Measurements from ENCODE around the gene ALX4.

ALX4 gene

DNA sequence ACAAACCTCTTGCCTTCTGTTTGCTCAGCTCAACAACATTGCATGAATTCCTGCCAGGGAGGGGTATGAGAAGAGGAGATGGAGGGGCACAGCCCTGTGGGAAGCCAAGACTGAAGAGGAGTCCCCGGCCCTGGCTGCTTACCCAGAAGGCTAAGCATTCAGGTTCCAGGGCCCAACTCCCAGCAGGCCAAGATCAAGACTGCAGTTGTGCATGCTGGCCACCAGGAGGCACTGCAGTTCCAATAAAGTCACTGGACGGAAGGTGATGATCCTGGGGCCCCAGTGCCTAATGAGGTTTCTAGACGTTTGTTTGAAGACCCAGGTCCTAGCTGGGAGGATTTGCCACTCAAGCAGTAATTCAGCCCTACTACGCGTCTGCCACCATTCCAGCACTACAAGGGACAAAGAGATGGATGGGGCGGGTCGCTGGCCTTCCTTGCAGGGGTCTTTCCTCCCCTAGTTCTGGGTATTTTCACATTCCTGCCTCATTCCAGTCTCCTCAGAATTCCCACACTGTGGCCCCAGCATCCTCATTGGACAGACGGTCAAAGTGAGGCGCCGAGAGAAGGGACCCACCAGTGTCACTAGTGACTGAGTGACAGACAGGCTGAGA, 23.6 kb downstream of the ALX4 start:
- peak; percentile 61 for DNase-seq
- no peaks in the 10 kb centered on the region for H3K79me2 ChIP-seq (ENCODE audit: insufficient read depth, low read length)
- H3K27me3 ChIP-seq (ENCODE audit: insufficient read depth, low read length, poor library complexity): peaks cover 3% of the 10 kb centered on the region
- no peak overlapping the region for H3K27ac ChIP-seq (ENCODE audit: low read length)
- TF ChIP-seq EZH2 (IDR thresholded peaks at IDR 0.05; ENCODE audit: borderline replicate concordance, low read depth, low read length, severe bottlenecking): no peak
- TF ChIP-seq, protein P1, sequence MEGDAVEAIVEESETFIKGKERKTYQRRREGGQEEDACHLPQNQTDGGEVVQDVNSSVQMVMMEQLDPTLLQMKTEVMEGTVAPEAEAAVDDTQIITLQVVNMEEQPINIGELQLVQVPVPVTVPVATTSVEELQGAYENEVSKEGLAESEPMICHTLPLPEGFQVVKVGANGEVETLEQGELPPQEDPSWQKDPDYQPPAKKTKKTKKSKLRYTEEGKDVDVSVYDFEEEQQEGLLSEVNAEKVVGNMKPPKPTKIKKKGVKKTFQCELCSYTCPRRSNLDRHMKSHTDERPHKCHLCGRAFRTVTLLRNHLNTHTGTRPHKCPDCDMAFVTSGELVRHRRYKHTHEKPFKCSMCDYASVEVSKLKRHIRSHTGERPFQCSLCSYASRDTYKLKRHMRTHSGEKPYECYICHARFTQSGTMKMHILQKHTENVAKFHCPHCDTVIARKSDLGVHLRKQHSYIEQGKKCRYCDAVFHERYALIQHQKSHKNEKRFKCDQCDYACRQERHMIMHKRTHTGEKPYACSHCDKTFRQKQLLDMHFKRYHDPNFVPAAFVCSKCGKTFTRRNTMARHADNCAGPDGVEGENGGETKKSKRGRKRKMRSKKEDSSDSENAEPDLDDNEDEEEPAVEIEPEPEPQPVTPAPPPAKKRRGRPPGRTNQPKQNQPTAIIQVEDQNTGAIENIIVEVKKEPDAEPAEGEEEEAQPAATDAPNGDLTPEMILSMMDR (IDR thresholded peaks at IDR 0.05; ENCODE audit: borderline replicate concordance, extremely low read depth, low read length, poor library complexity, severe bottlenecking): peak; percentile 98
- no peaks in the 10 kb centered on the region for H3K36me3 ChIP-seq (ENCODE audit: insufficient read depth, low read length)
- H3K4me3 ChIP-seq (ENCODE audit: low read depth in 1 of 2, low read length in 2 of 2): no peak overlapping the region
- peaks cover 4% of the 10 kb centered on the region; the same call in 1 of the 2 replicates for H4K20me1 ChIP-seq (ENCODE audit: insufficient read depth, low read length)
- H3K4me1 ChIP-seq (ENCODE audit: insufficient read depth, low read length): no peaks in the 10 kb centered on the region
- no peak overlapping the region for H3K9ac ChIP-seq (ENCODE audit: low read depth, low read length)
- no peaks in the 10 kb centered on the region for H3K9me3 ChIP-seq (ENCODE audit: insufficient read depth, low read length, severe bottlenecking)
- ATAC-seq (ENCODE audit: insufficient read depth, low read depth): peak; percentile 91
- no peak overlapping the region for H2AFZ ChIP-seq (ENCODE audit: low read depth, low read length)
- H3K4me2 ChIP-seq (ENCODE audit: insufficient read depth, low read length): no peak overlapping the region

DNA sequence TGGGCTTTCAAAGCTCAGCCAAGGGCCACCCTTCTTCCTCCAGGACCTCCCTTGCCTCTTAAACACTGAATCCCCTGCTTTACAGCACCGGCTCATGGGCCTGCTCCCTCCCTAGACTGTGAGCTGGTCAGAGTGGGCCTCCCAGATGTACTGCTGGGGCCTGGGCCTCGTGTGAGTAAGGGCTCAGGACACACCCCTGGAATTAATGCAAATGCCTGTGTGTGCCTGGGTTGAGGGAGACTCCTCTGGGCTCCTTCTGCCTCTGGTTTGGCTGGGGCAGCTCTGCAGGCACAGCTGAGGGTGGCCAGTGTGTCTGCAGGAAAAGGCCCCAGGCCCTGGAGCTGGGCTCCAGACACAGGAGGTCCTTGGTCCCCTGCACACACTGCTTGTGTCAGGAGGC, 24.2 kb downstream of the ALX4 start:
- no peak for DNase-seq
- Histone ChIP-seq H3K9me3 (ENCODE audit: insufficient read depth, low read length, severe bottlenecking) (no peaks in the 10 kb centered on the region), H3K27me3 (ENCODE audit: insufficient read depth, low read length, poor library complexity) (peaks cover 3% of the 10 kb centered on the region), H3K9ac (ENCODE audit: low read depth, low read length) (no peak overlapping the region), H3K4me1 (ENCODE audit: insufficient read depth, low read length) (no peaks in the 10 kb centered on the region), H3K4me2 (ENCODE audit: insufficient read depth, low read length) (no peak overlapping the region), H3K4me3 (ENCODE audit: low read depth in 1 of 2, low read length in 2 of 2) (no peak overlapping the region), H3K27ac (ENCODE audit: low read length) (no peak overlapping the region), H2AFZ (ENCODE audit: low read depth, low read length) (no peak overlapping the region), H3K79me2 (ENCODE audit: insufficient read depth, low read length) (no peaks in the 10 kb centered on the region), H3K36me3 (ENCODE audit: insufficient read depth, low read length) (no peaks in the 10 kb centered on the region), H4K20me1 (ENCODE audit: insufficient read depth, low read length) (peaks cover 4% of the 10 kb centered on the region; the same call in 1 of the 2 replicates)
- ATAC-seq (ENCODE audit: insufficient read depth, low read depth): no peak
- TF ChIP-seq, protein P1 (IDR thresholded peaks at IDR 0.05; ENCODE audit: borderline replicate concordance, extremely low read depth, low read length, poor library complexity, severe bottlenecking): no peak
- no peak for TF ChIP-seq EZH2 (IDR thresholded peaks at IDR 0.05; ENCODE audit: borderline replicate concordance, low read depth, low read length, severe bottlenecking)

DNA sequence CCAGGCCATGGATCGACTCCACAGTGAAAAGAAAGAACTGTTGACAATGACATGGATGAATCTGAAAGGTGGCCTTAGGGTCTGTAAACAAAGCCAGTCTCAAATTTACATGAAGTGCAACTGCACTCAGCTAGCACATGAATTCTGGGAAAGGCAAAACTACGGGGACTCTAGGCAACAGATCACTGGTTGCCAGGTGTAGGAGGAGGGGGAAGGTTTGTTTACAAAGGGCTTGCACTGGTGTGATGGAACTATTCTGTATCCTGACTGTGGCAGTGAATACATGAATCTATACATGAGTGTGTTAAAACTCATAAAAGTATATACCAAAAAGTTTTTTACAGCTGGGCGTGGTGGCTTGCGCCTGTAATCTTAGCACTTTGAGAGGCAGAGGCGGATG, 27.3 kb downstream of the ALX4 start:
- Histone ChIP-seq H2AFZ (ENCODE audit: low read depth, low read length) (no peak overlapping the region), H3K27ac (ENCODE audit: low read length) (no peak overlapping the region), H3K4me2 (ENCODE audit: insufficient read depth, low read length) (no peak overlapping the region), H3K79me2 (ENCODE audit: insufficient read depth, low read length) (no peaks in the 10 kb centered on the region), H3K9ac (ENCODE audit: low read depth, low read length) (no peak overlapping the region), H3K36me3 (ENCODE audit: insufficient read depth, low read length) (no peaks in the 10 kb centered on the region), H3K4me1 (ENCODE audit: insufficient read depth, low read length) (no peaks in the 10 kb centered on the region), H4K20me1 (ENCODE audit: insufficient read depth, low read length) (no peaks in the 10 kb centered on the region; the same call in 1 of the 2 replicates), H3K9me3 (ENCODE audit: insufficient read depth, low read length, severe bottlenecking) (no peaks in the 10 kb centered on the region), H3K4me3 (ENCODE audit: low read depth in 1 of 2, low read length in 2 of 2) (no peak overlapping the region), H3K27me3 (ENCODE audit: insufficient read depth, low read length, poor library complexity) (no peaks in the 10 kb centered on the region)
- TF ChIP-seq, protein P1 (IDR thresholded peaks at IDR 0.05; ENCODE audit: borderline replicate concordance, extremely low read depth, low read length, poor library complexity, severe bottlenecking): no peak
- TF ChIP-seq EZH2 (IDR thresholded peaks at IDR 0.05; ENCODE audit: borderline replicate concordance, low read depth, low read length, severe bottlenecking): no peak
- DNase-seq (no peak), ATAC-seq (ENCODE audit: insufficient read depth, low read depth) (no peak)

Data from DND-41 (cell line).